HG02571 (cell line): ENCODE measurements around the gene ARID1B.

Experiments used
- ATAC-seq: cut with Tn5 transposase; IDR thresholded peaks from one replicate; pipeline ENCODE4 v1.9.1; 2021; ENCODE audit warnings: mild to moderate bottlenecking, moderate library complexity; ENCODE audit not compliant: unreplicated experiment

ARID1B gene

GRCh38 chr6:157168471-157168870 lies 391.3 kb downstream of the ARID1B start:
- ATAC-seq = no peak

GRCh38 chr6:157169226-157169625 lies 392.0 kb downstream of the ARID1B start:
- ATAC-seq = no peak

GRCh38 chr6:157169656-157170055 lies 392.5 kb downstream of the ARID1B start:
- ATAC-seq = no peak

GRCh38 chr6:157170535-157170934 lies 393.4 kb downstream of the ARID1B start:
- ATAC-seq = no peak

- no peak for ATAC-seq
These were observed 394.6 kb downstream of the ARID1B start for GRCh38 chr6:157171801-157172200.

- no peak for ATAC-seq
These were observed 395.1 kb downstream of the ARID1B start for GRCh38 chr6:157172231-157172701.

GRCh38 chr6:157172830-157173536 lies 395.8 kb downstream of the ARID1B start:
- no peak for ATAC-seq

GRCh38 chr6:157173776-157174175 lies 396.6 kb downstream of the ARID1B start:
- no peak for ATAC-seq

GRCh38 chr6:157174731-157175130 lies 397.6 kb downstream of the ARID1B start:
- ATAC-seq = no peak

GRCh38 chr6:157177731-157178336 lies 400.7 kb downstream of the ARID1B start:
- ATAC-seq = no peak

GRCh38 chr6:157181649-157182048 lies 404.5 kb downstream of the ARID1B start:
- ATAC-seq = no peak

- no peak for ATAC-seq
These were observed 405.5 kb downstream of the ARID1B start for GRCh38 chr6:157182503-157183264.

GRCh38 chr6:157184202-157185015 lies 407.2 kb downstream of the ARID1B start:
- no peak for ATAC-seq

- no peak for ATAC-seq
These were observed 408.0 kb downstream of the ARID1B start for GRCh38 chr6:157185171-157185570.

GRCh38 chr6:157185986-157186385 lies 408.8 kb downstream of the ARID1B start:
- no peak for ATAC-seq

GRCh38 chr6:157186785-157187181 lies 409.6 kb downstream of the ARID1B start:
- no peak for ATAC-seq

- ATAC-seq = no peak
These were observed 410.3 kb downstream of the ARID1B start for GRCh38 chr6:157187182-157188083.

GRCh38 chr6:157188213-157188612 lies 411.0 kb downstream of the ARID1B start:
- no peak for ATAC-seq

- ATAC-seq = no peak
These were observed 416.3 kb downstream of the ARID1B start for GRCh38 chr6:157193443-157193996.

- ATAC-seq = no peak
These were observed 416.9 kb downstream of the ARID1B start for GRCh38 chr6:157194110-157194509.
